Thyroid gland (tissue), 4 donors: Measurements from ENCODE around the gene ITPKB. TPM values are rescaled to one million over a fixed set of nuclear protein-coding genes. Genes with fewer than 3 reads are reported as not detected.

ENCODE experiments used
- DNase-seq, 2 donors: peaks; one replicate each; pipeline ENCODE4 v3.0.0-alpha.2; 2019
- H3K27ac ChIP-seq, 3 donors: fragments of 200-600 bp; sonication (generic); 1 replicate in 2 of 3; 2 replicates in 1 of 3; pipeline ENCODE4 v1.5.1; 2016 to 2019; ENCODE audit warnings: mild to moderate bottlenecking in 1 of 3, moderate library complexity in 1 of 3
- H3K27me3 ChIP-seq: fragments of 200-600 bp; sonication (generic); one replicate; pipeline ENCODE4 v1.5.1; 2019
- H3K36me3 ChIP-seq, 2 donors: fragments of 200-600 bp; sonication (generic); one replicate each; pipeline ENCODE4 v1.5.1; 2016 to 2019
- H3K4me1 ChIP-seq, 2 donors: fragments of 200-600 bp; sonication (generic); one replicate each; pipeline ENCODE4 v1.5.1; 2017 to 2019
- H3K4me3 ChIP-seq, 3 donors: fragments of 200-600 bp; sonication (generic); replicated peaks in 1 of 3; 1 replicate in 2 of 3; 2 replicates in 1 of 3; pipeline ENCODE4 v1.5.1; 2016; ENCODE audit warnings: mild to moderate bottlenecking in 1 of 3
- H3K9me3 ChIP-seq: fragments of 200-600 bp; sonication (generic); one replicate; pipeline ENCODE4 v1.5.1; 2017
- POLR2A ChIP-seq, 2 donors: fragments of 450-650 bp; IDR thresholded peaks; one replicate each; pipeline ENCODE4 v1.6.1; 2017; ENCODE audit warnings: antibody characterized with exemption in 2 of 2, mild to moderate bottlenecking in 2 of 2, moderate library complexity in 1 of 2
- WGBS, 2 donors: methylation state at CpG; one replicate each; pipeline ENCODE4 v1.1.5; 2017; 5-methylcytosine and 5-hydroxymethylcytosine counted together
- intact Hi-C: fragments of 100-400 bp; cut with DNase I; formaldehyde crosslinking; loops from one replicate; pipeline ENCODE4 v1.15.1; 2023
- total RNA-seq, 4 donors: library from RNA; depleted of rRNA; stranded (reverse); fragments of >200 nt; gene quantifications; one replicate each; pipeline ENCODE4 v1.2.3, GENCODE V29; 2016
- TF ChIP-seq, protein P1 (sequence below), 6 experiments: fragments of 200-600 bp in 3 of 6; fragments of 450-650 bp in 3 of 6; sonication (generic) in 3 of 6; IDR thresholded peaks; one replicate each; pipeline ENCODE4 v1.5.1; 2016 to 2019; ENCODE audit warnings: antibody characterized with exemption in 6 of 6, mild to moderate bottlenecking in 2 of 6, inconsistent platforms in 1 of 6, moderate library complexity in 1 of 6

ITPKB gene
- total RNA-seq, 4 donors from 2014 or later, result 19.1 to 24.0 (median 22.2) TPM

DNA sequence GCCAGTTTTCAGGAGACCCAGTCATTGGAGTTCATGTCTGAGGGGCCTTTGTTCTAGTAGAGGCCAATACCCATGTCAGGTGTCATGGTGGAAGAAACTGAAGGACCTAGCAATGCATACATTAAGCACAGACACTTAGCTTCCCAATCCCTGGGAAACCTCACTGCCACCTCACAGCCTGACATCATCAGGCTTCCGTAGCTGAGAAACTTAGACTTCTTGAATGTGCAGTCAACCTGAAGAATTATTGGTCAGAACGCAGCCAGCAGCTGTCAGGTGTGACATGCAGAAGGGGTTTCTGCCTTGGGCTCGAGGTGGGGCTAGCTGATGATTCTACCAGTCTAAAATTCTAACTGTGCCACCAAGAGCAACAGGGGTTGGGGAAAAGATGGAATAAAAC, 1.9 kb upstream of the ITPKB start:
- H3K27me3 ChIP-seq, result no peaks in the 10 kb centered on the region
- no peaks in the 10 kb centered on the region for H3K36me3 ChIP-seq
- H3K4me1 ChIP-seq, result peaks cover 12 to 25% of the 10 kb centered on the region in 2 donors
- no peak overlapping the region for H3K4me3 ChIP-seq
- intact Hi-C loops, result no loop called here
- TF ChIP-seq POLR2A (IDR thresholded peaks at IDR 0.05), result no peak
- TF ChIP-seq, protein P1, sequence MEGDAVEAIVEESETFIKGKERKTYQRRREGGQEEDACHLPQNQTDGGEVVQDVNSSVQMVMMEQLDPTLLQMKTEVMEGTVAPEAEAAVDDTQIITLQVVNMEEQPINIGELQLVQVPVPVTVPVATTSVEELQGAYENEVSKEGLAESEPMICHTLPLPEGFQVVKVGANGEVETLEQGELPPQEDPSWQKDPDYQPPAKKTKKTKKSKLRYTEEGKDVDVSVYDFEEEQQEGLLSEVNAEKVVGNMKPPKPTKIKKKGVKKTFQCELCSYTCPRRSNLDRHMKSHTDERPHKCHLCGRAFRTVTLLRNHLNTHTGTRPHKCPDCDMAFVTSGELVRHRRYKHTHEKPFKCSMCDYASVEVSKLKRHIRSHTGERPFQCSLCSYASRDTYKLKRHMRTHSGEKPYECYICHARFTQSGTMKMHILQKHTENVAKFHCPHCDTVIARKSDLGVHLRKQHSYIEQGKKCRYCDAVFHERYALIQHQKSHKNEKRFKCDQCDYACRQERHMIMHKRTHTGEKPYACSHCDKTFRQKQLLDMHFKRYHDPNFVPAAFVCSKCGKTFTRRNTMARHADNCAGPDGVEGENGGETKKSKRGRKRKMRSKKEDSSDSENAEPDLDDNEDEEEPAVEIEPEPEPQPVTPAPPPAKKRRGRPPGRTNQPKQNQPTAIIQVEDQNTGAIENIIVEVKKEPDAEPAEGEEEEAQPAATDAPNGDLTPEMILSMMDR (IDR thresholded peaks at IDR 0.05), result no peak
- H3K27ac ChIP-seq, result no peak overlapping the region
- DNase-seq, result peak; percentile 30 to 37
- WGBS, 2 donors, result 23 to 52% methylated on average over 2 to 3 of the region's 3 CpGs
- H3K9me3 ChIP-seq, result no peaks in the 10 kb centered on the region

DNA sequence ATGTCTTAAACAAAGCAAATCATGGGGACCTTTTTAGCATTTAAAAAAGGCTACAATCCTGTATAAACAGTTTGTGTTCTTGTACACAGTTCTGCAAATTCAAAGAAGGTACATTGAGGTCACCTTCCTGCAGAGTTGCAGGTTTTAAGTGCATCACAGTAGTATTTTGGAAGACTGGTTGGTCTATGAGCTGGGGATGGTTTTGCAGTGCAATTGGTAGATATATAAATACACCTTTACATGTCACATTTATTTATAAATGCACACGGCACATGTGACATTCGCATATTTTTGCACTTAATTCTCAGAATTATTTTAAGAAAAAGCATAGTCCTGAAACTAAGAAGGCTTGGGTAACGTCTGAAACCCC, 599 bp upstream of the ITPKB start:
- WGBS, 2 donors, result 72 to 82% methylated on average over 3 of the region's 3 CpGs
- intact Hi-C loops, result loop anchor here (10.0 kb wide), 1 partner anchor 105 kb away; no protein-coding TSS in a partner anchor
- Histone ChIP-seq H3K4me3 (peak overlapping the region in 2 of 3 donors; percentile 27 to 74), H3K27ac (peak overlapping the region; percentile 42 to 85 (median 85)), H3K27me3 (no peaks in the 10 kb centered on the region), H3K4me1 (peaks cover 12 to 34% of the 10 kb centered on the region in 2 donors), H3K9me3 (no peaks in the 10 kb centered on the region), H3K36me3 (no peaks in the 10 kb centered on the region)
- no peak for DNase-seq
- TF ChIP-seq, protein P1 (IDR thresholded peaks at IDR 0.05), result no peak
- TF ChIP-seq POLR2A (IDR thresholded peaks at IDR 0.05), result no peak

DNA sequence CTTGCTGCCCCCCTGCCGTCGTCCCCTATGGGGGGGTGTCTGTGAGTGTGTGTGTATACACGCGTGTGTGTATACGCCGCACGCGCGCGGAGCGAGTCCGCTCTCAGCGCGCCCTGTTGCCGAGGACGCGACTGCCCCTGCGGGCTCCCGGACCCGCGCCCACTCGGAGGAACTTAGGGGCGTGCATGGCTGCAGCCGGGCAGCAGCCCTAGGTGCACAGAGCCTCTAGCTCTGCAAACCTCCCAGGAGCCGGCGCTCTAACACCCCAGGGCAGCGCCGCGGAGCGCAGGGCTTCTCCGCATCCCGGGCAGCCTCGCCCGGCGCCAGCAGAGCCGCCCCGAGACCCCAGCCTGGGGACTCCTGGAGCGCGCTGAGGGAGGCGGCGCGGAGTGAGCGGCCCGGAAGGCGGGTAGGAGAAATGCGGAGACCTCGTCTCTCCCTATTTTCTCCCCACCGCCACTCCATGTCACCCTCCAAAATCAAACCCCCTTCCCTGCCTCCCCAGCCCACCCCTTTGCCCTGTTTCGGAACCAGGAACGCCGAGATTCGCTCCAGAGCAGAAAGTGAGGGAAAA, 574 bp downstream of the ITPKB start:
- Histone ChIP-seq H3K36me3 (no peaks in the 10 kb centered on the region), H3K4me3 (peak overlapping the region; percentile 46 to 74 (median 68)), H3K9me3 (no peaks in the 10 kb centered on the region), H3K27ac (peak overlapping the region; percentile 64 to 85 (median 85)), H3K4me1 (peaks cover 19 to 41% of the 10 kb centered on the region in 2 donors), H3K27me3 (no peaks in the 10 kb centered on the region)
- 0 to 1% methylated on average over 13 to 15 of the region's 52 CpGs for WGBS, 2 donors
- DNase-seq, result peak; percentile 35 to 40
- TF ChIP-seq, protein P1 (IDR thresholded peaks at IDR 0.05), result no peak
- TF ChIP-seq POLR2A (IDR thresholded peaks at IDR 0.05), result peak in 1 of 2 donors; percentile 11
- intact Hi-C loops, result loop anchor here (10.0 kb wide), 1 partner anchor 104 kb away; no protein-coding TSS in a partner anchor

DNA sequence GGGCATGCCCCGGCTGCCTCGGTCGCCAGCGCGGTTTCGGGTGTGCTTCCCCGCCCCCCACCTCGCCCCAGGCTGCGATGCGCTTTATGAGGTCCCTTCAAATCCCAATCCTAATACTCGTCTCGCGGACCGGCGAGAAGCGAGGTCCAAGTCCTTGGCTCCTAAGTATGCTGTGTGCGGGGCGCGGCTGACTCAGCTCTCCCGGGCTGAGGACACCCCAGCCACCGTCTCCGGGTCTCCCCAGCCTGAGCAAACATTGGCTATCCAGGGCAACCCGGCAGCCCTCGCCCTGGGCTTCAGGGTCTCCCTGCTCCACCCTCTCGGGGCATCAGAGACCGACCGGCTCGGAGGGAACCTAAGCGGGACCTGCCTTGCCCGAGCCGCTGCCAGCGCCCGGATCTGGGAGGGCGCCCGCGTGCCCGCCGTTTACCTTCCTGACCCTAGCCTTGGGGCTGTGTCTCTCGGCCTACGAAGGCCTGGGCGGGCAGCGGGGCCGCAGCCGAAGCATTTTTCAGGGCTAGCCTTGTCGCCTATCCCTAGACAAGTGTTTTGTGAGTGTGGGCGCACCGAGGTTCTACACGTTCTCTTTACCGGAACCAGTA, 1.2 kb downstream of the ITPKB start:
- H3K4me1 ChIP-seq, result peaks cover 25 to 47% of the 10 kb centered on the region in 2 donors
- 0% methylated on average over 3 to 4 of the region's 49 CpGs for WGBS, 2 donors
- intact Hi-C loops, result loop anchor here (10.0 kb wide), 1 partner anchor 103 kb away; no protein-coding TSS in a partner anchor

More for the DNA sequence above, 1.2 kb downstream of the ITPKB start:
- TF ChIP-seq POLR2A (IDR thresholded peaks at IDR 0.05), result no peak
- TF ChIP-seq, protein P1 (IDR thresholded peaks at IDR 0.05), result no peak
- DNase-seq, result peak; percentile 45 to 47
- Histone ChIP-seq H3K27ac (peak overlapping the region; percentile 64 to 85 (median 85)), H3K36me3 (no peaks in the 10 kb centered on the region), H3K9me3 (no peaks in the 10 kb centered on the region), H3K4me3 (peak overlapping the region; percentile 46 to 74 (median 68)), H3K27me3 (no peaks in the 10 kb centered on the region)
